DMS 273 (cell line): ENCODE results near the gene CELA3B.
"Not testable (repeated sequence)": the region's sequence is repeated elsewhere in the genome, so short reads cannot be mapped to it uniquely, and the experiment has no call there.

Experiments
- DNase-seq: peaks from one replicate; lab custom pipeline; 2025; ENCODE audit not compliant: unreplicated experiment; lab: John Stamatoyannopoulos, UW

The CELA3B gene

GRCh38 chr1:21974699-21975098 lies 2.1 kb upstream of the CELA3B start:
- peak; percentile 81 for DNase-seq

DNA sequence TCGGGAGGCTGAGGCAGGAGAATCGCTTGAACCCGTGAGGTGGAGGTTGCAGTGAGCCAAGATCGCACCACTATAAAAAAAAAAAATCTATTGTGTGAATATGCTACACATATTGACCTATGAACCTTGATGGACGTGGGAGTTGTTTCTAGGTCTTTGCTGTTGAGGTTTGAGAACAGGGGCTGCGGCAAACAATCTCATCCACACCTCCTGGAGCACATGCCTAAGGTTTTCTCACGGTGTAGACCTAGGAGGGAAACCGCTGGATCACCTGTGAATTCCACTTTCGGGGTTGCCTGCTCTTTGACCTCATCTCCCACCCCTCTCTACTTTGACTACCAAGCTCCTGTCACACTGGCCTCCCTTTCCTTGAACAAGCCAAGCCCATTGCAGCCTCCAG lies 1.5 kb upstream of the CELA3B start:
- DNase-seq, result not testable (repeated sequence)

- DNase-seq, result not testable (repeated sequence)
Observed at GRCh38 chr1:21978209-21978608, 1.4 kb downstream of the CELA3B start.

GRCh38 chr1:21980515-21981220 lies 3.8 kb downstream of the CELA3B start:
- DNase-seq, result not testable (repeated sequence)

DNA sequence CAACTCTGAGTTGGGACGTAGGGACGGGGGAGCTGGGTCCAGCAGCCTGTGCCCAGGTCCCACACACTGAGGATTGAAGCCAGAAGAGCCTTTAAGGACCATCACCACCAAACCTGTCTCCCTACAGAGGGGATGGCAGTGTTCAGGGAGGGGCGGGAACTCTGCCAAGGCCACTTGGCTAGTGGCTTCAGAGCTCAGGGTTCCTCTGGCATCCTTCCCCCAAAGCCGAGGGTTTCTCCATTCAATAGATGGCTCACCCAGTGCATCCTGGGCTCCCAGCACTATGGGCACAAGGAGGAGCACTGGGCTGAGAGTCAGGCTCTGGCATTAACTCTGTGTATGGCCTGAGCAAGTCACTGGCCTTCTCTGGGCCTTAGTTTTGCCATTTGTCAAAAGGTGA lies 4.4 kb downstream of the CELA3B start:
- not testable (repeated sequence) for DNase-seq

GRCh38 chr1:21982122-21982521 lies 5.3 kb downstream of the CELA3B start:
- not testable (repeated sequence) for DNase-seq

DNA sequence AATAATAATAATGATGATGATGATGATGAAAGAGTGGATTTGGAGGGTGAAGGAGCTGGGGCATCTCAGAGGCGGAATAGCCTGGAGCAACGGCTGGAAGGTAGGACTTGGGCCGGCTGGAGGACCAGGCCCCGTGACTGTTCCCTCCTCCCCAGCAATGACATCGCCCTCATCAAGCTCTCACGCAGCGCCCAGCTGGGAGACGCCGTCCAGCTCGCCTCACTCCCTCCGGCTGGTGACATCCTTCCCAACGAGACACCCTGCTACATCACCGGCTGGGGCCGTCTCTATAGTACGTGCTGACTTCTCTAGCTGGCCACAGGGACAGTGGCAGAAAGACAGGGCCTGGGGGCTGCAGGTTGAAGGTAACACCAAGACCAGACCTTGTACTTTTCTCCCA lies 6.7 kb downstream of the CELA3B start:
- DNase-seq, result not testable (repeated sequence)

DNA sequence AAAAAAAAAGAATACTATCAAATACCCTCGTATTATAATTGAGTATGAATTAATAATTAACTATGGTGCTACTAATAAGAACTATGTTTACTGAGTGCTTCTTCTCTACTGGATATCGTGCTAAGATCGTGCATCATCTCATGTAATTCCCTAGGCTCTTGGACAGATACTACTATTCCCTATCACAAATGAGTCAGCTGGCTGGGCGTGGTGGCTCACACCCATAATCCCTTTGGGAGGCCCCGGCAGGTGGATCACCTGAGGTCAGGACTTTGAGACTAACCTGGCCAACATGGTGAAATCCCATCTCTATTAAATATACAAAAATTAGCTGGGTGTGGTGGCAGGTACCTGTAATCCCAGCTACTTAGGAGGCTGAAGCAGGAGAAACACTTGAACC lies 9.1 kb downstream of the CELA3B start:
- not testable (repeated sequence) for DNase-seq

- DNase-seq, result not testable (repeated sequence)
Observed at GRCh38 chr1:21986386-21986785, 9.6 kb downstream of the CELA3B start.

GRCh38 chr1:21989672-21990393 lies 13.0 kb downstream of the CELA3B start:
- not testable (repeated sequence) for DNase-seq

- not testable (repeated sequence) for DNase-seq
Observed at GRCh38 chr1:21992186-21992585, 15.4 kb downstream of the CELA3B start.

DNA sequence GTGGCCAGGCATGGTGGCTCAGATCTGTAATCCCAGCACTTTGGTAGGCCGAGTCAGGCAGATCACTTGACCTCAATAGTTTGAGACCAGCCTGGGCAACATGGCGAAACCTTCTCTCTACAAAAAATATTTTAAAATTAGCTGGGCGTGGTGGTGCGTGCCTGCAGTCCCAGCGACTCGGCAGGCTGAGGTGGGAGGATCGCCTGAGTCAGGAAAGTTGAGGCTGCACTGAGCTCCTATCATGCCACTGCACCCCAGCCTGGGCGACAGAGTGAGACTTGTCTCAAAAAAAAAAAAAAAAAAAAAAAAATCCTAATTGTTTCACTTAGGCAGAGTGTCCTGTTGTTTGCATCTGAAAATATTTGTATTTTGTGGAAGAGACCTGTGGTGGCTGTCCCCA lies 17.9 kb downstream of the CELA3B start:
- DNase-seq, result not testable (repeated sequence)

- not testable (repeated sequence) for DNase-seq
Observed at GRCh38 chr1:21996663-21996970, 19.8 kb downstream of the CELA3B start.

- DNase-seq, result not testable (repeated sequence)
Observed at GRCh38 chr1:21997891-21998623, 21.2 kb downstream of the CELA3B start.

DNA sequence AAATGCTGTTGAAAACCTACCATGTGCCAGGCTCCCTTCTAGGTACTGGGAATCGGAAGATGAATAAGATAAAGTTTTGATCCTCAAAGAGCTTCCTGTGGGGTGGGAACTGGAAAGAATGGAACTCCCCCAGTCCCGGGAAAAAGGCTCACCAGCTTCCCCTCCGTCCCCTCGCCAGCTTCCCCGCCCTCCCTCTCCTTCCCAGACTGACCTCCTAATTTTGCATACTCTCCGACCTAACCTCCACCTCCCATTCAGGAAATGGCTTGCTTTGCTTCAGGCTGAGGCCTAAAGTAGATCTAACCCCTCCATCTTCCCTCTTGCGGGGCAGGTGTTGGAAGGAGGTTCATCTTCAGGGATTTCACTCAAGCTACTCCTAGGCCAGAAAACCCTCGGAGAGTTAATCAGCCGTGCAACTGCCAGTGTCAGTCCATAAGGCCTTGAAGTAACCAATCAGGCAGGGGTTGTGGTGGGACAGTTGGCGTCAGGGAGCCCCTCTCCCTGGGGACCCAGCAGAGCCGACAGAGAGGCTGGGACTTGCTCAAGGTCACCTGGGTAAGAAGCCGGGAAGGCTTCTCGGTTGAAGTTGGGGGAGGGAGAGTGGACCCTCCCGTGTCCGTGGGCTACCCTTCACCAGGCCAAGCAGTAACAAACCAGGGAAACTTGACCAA lies 21.9 kb downstream of the CELA3B start:
- DNase-seq, result not testable (repeated sequence)

GRCh38 chr1:21999645-22000044 lies 22.8 kb downstream of the CELA3B start:
- peak; percentile 83 for DNase-seq

DNA sequence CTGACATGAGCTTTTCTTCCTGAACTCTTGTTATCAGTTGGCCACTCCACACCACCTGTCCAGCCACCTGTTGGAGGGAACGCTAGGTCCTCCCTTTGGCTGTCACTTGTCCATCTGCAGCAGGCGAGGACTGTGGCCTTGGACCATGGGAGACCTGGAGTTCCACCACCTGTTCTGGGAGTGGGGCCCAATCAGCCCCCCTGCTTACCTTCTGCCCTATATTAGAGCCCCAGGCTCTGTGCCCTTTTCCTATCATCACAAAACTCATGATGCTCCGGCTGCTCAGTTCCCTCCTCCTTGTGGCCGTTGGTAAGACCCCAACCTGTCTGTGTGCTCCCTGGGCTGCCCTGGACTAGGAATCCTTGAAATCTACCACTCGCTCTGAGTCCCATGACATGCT lies 24.6 kb downstream of the CELA3B start, which contains the start of gene CELA3A:
Gene CELA3A, plus strand, starts transcription at position 249 of the 400 bp plus-strand sequence. Its CDS starts 18 bp downstream, at position 267.
- DNase-seq, result peak; percentile 38

GRCh38 chr1:22002461-22002860 lies 25.6 kb downstream of the CELA3B start:
- DNase-seq, result not testable (repeated sequence)

GRCh38 chr1:22002875-22003274 lies 26.1 kb downstream of the CELA3B start:
- DNase-seq, result not testable (repeated sequence)

GRCh38 chr1:22003959-22004358 lies 27.1 kb downstream of the CELA3B start:
- DNase-seq, result not testable (repeated sequence)
